ENCODE results near the gene COL25A1.
A peak's percentile ranks its signal among the peaks of the same experiment; 100 is the strongest.

Gene COL25A1

DNA sequence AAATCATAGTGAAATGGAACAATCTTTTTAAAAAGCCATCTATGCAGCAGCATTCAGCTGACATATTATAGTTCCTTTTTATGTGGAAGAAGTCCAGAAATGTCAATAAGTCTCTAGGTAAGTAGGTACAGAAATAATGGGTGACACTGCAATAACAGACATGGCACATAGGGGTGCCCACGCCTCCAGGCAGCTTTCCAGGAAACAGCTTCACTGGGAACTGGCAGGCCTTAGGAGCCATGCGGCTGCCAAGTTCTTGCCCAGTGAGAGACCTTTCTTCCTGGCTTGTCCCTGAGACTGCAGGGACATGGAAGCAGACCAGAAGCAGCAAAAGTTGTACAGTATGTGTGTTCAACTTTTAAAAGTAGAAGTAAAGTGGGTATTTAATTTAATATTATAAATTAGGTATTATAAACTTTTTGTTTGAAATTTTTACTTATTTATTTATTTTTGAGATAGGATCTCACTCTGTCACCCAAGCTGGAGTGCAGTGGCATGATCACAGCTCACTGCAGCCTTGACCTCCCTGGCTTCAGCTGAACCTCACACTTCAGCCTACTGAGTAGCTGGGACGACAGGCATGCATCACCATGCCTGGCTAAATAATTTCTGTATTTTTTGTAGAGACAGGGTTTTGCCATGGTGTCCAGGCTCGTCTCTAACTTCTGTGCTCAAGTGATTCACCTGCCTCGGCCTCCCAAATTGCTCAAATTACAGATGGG lies 527.5 kb downstream of the COL25A1 start:
- no peak for DNase-seq (ENCODE audit: low spot score)
- Histone ChIP-seq H3K27ac (no peak overlapping the region), H3K4me3 (no peak overlapping the region)
- TF ChIP-seq, protein P1, sequence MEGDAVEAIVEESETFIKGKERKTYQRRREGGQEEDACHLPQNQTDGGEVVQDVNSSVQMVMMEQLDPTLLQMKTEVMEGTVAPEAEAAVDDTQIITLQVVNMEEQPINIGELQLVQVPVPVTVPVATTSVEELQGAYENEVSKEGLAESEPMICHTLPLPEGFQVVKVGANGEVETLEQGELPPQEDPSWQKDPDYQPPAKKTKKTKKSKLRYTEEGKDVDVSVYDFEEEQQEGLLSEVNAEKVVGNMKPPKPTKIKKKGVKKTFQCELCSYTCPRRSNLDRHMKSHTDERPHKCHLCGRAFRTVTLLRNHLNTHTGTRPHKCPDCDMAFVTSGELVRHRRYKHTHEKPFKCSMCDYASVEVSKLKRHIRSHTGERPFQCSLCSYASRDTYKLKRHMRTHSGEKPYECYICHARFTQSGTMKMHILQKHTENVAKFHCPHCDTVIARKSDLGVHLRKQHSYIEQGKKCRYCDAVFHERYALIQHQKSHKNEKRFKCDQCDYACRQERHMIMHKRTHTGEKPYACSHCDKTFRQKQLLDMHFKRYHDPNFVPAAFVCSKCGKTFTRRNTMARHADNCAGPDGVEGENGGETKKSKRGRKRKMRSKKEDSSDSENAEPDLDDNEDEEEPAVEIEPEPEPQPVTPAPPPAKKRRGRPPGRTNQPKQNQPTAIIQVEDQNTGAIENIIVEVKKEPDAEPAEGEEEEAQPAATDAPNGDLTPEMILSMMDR (IDR thresholded peaks at IDR 0.05): no peak

DNA sequence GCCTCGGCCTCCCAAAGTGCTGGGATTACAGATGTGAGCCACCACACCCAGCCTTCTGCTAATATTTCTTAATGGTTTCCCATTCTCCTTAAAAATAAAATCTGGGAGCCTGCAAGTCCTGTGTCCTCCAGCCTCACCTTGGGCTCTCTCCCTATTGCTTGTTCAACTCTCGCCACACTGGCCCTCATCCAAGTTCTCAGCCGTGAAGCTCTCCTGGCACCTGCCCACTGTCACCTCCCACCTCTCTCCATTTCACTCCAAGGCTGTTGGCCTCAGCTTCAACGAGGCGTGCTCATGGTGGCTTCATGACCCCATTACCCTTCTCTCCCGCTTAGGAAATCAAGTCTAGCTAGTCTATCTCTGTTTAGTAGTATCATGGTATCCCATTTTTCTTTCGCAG lies 530.1 kb downstream of the COL25A1 start:
- no peak for DNase-seq (ENCODE audit: low spot score)
- Histone ChIP-seq H3K27ac (no peak overlapping the region), H3K4me3 (no peak overlapping the region)
- TF ChIP-seq, protein P1 (IDR thresholded peaks at IDR 0.05): no peak

DNA sequence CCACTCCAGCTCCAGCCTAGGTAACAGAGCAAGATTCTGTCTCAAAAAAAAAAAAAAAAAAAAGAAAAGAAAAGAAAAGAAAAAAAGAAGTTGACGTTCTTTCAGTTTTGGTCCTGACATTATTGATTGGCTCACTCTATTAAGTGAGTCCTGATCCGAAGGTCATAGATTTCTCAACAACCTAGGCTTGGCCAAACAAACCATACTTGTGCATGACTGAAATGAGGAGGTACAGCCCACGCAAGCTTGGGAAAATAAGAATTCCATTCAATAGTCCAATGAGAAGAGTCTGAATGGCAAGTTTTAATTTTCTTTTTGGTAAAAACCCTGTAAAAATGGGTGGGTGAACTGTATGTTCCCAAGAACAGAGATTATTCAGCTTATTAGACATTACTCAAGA lies 536.4 kb downstream of the COL25A1 start:
- Histone ChIP-seq H3K27ac (no peak overlapping the region), H3K4me3 (no peak overlapping the region)
- no peak for DNase-seq (ENCODE audit: low spot score)
- TF ChIP-seq, protein P1 (IDR thresholded peaks at IDR 0.05): no peak

DNA sequence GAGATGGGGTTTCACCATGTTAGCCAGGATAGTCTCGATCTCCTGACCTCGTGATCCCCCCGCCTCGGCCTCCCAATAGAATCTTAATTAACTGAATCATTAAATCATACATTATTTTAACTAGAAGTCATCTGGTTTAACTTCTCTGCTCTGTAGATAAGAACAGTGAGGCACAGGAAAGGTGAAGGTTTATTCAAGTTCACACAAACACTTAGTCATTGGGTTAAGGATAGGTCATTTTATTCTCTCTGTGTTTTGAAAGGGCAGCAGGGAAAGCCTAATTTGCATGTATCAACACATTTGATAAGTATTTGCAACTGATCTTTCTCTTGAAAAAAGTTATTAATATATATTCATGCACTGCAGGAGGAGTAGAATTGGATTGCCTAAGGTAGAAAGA lies 538.5 kb downstream of the COL25A1 start:
- Histone ChIP-seq H3K27ac (no peak overlapping the region), H3K4me3 (no peak overlapping the region)
- no peak for DNase-seq (ENCODE audit: low spot score)
- TF ChIP-seq, protein P1 (IDR thresholded peaks at IDR 0.05): no peak

DNA sequence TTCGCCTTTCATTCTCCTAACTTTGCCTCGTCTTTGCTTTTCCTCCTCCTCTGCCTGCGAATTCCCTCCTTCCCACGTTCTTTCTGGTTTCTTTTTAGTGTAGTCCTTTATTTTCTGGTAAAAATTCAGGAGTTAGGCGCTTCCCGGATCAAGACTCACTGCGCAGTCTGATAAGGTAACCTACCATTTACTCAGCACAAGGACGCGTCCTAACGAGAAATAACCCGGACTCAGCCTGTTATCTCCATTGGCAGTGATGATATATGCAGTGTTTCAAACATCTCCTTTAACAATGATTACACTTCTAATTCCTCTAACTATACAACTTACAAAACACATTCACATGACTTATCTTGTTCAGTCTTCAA lies 539.2 kb downstream of the COL25A1 start:
- no peak for DNase-seq (ENCODE audit: low spot score)
- peak overlapping the region; percentile 70 for H3K4me3 ChIP-seq
- TF ChIP-seq, protein P1 (IDR thresholded peaks at IDR 0.05): no peak

DNA sequence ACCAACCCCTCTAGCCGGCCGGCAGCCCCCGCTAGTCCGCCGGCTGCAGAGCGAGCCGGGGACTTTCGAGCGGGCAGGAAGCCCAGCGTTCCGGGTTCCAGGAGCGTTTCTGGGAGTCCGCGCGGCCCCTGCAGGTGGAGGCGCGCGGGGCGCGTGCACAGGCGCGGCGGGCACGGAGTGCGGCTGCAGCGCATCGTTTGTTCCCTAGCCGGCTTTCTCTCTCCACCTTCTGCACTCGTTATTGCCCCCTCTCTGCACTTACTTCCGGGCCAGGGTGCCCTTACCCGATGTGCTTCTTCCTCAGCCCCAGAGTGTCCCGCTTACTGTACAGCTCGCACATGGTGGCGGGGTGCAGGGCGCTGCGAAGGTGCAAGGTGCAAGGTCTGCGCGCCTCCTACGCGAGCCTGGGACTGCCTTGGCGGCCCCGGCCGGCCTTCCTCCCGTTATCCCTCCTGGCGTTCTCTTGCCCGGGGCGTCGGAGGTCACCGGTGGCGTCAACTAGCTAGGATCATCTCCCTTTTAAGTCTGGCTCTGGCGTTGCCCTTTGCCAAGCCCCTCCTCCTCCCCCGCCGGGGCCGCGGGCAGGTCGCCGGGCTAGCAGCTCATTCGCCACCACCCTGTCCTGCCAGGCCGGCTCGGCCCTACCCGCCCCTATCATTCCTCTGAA lies 539.8 kb downstream of the COL25A1 start, which contains the start of gene ETNPPL:
ETNPPL (minus strand) TSS at position 495 of the 667 bp plus-strand sequence; CDS start at position 340, 155 bp downstream.
- TF ChIP-seq, protein P1 (IDR thresholded peaks at IDR 0.05): no peak
- no peak for DNase-seq (ENCODE audit: low spot score)
- Histone ChIP-seq H3K27ac (no peak within 1 kb of the TSS), H3K4me3 (peak within 1 kb of the TSS; percentile 70)

More for the DNA sequence above, 539.2 kb downstream of the COL25A1 start:
- no peak overlapping the region for H3K27ac ChIP-seq

Data from coronary artery (tissue), 2 donors.